NCI-H82 (cell line): ENCODE results near the gene ACTR10.

Experiments used
- DNase-seq: peaks from one replicate; lab custom pipeline; 2025; lab: John Stamatoyannopoulos, UW

Gene ACTR10

DNA sequence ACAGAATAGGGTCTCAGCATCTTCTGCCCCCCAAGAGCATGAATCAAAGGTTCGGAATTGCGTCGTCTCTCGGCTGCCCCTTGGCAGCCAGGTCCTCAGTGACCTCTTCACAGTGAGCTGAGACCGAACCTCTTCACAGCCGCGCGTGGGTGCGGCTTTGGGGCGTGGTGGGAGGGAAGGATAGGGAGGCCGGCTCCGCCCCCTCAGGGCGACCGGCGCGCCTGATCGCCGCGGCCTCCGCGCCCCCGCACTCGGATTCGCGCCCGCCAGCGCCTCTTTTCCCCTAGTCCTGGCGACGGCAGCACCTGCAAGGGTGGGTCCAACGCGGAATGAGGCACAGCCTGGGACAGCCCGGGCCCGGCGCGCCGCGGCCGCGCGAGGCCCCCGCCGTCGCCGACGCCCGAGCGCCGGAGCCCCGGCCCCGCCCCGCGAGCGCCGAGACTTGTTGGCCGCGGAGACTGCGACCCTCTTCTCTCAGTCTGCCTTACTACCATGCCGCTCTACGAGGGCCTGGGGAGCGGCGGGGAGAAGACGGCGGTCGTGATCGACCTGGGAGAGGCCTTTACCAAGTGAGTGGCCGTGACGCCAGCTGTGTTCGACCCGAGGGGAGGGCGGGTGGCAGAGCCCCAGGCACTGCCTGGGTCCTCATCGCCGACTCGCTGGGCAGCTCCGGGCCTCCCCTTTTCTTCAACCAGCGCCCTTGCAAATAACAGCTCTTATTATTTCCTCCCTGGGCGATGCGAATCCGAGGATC, at the start of gene ACTR10:
Gene ACTR10 (plus strand): TSS at position 424 of the 754 bp plus-strand sequence. CDS start 69 bp downstream, at position 493.
- peak; percentile 100 for DNase-seq

DNA sequence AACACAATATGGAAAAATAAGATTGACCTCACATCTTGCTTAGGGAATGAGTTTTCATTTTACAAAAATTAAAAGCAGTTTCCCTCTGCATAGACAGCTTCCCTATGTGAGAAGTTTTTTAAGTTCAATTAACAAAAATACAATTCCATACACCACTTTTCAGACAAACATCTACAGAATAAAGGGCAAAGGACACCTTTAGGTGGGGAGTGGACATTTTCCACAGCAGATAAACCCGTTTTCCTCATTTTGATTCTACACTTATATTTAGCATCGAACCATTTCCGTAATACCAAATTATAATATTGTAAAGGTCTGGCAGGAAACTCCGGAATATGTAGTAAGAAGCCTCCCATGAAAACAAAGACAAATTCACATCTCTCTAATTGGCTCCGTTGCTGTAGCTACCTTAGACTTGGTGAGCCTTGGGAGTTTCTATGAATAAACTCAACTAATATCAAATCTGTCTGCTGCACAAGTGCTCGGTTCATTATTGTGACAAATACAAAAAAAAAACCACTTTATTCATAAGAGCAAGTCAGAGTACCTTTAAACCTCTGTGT, 49.6 kb upstream of the ACTR10 start:
- no peak for DNase-seq

DNA sequence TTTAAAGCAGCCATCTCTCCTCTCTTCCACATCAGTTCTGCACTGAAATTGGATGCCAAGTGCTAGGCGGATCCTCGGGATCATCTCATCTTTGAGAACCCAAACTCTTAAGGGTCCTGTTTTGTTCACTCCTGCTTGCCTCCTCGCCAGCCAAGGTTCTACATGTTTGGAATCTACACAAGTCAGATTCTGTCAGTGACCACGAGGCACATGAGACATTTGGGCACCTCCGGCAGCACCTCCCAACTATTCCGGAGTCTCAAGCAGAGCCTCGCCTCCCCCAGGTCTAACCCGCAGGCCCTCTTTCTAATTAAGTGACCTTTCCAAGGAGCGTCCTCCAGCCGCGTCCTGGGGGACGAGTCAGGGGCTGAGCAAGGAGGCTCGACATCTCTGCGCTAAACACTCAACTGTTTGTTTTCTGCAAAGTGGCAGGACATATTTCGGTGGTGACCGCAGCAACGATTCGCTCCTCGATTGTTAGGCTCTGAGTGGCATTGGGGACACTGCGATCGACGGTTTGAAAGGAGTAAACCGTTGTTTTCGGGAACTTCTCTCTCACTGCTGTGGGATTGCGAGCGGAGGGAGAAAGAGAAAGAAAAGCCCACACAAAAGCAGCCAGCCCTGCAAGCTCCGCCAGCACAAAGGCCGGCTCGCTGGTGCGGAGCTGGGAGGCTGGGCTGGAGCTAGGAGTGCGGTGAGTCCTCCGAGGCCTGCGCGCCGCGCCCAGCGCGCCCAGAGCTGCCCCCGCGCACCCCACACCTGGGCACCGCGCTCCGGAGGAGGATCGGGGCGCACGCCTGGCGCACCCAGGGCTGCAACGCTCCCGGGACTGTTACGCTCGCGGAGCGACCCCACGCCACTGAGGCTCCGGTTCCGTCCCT, 48.6 kb upstream of the ACTR10 start:
- peak; percentile 88 for DNase-seq

DNA sequence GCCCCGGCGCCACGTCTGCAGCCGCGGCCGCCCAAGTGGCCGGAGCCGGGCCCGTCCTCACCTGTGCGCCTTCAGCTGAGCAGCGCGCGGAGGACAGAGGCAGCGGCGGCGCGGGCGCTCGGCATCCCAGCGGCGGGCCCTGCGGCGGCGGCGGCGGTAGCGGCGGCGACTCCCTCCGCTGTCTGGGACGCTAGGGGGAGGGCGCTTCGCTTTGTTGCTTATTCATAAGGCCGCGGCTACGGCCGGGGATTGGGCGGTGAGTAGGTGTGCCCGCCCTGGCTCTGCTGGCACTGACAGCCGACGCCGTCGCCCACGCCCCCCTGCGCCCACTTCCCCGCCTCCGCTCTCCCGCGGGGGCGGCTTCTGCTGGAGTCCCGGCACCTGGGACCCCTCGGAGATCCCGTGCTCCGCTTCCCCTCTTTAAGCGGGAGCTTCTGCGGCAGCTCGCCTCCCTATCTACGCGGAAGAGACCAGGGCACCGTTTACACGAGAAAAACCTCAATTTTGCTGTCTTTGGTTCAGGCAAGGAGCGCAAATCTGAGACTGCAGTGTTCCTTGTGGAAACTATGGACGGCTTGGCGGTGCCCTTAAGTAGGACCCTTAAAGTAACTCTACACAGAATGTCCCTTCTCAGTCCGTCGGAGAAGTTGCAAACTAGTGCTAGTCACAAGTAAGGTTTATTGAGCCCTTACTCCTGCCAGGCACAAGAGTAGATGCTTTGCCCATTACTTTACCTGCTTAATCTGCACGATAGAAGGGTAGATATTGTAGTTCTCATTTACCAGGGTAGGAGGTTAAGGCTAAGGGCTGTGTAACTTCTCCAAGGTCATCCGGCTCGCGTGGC, 47.7 kb upstream of the ACTR10 start, which contains the start of gene ARMH4:
Gene ARMH4 (minus strand): TSS at position 200 of the 844 bp plus-strand sequence. CDS start 12,855 bp downstream, outside the sequence.
- DNase-seq: peak; percentile 100

DNA sequence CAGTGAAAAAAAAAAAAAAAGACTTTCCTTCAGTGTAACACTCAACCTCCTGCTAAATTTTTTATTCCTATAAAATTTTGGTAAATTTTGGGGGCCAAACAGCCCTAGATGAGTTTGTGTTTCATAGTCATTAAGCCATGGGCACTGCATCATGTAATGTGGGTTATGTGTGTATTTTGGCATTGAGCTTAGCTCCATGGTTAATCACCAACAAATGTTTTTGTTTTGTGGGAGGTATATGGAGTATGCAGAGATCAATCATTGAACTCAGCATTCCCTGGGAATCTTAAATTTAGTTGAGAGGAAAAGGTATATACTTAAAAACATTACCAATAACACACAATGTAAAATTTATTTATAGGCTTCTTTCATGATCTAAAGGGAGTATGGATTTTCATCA, 39.4 kb upstream of the ACTR10 start:
- DNase-seq: no peak

DNA sequence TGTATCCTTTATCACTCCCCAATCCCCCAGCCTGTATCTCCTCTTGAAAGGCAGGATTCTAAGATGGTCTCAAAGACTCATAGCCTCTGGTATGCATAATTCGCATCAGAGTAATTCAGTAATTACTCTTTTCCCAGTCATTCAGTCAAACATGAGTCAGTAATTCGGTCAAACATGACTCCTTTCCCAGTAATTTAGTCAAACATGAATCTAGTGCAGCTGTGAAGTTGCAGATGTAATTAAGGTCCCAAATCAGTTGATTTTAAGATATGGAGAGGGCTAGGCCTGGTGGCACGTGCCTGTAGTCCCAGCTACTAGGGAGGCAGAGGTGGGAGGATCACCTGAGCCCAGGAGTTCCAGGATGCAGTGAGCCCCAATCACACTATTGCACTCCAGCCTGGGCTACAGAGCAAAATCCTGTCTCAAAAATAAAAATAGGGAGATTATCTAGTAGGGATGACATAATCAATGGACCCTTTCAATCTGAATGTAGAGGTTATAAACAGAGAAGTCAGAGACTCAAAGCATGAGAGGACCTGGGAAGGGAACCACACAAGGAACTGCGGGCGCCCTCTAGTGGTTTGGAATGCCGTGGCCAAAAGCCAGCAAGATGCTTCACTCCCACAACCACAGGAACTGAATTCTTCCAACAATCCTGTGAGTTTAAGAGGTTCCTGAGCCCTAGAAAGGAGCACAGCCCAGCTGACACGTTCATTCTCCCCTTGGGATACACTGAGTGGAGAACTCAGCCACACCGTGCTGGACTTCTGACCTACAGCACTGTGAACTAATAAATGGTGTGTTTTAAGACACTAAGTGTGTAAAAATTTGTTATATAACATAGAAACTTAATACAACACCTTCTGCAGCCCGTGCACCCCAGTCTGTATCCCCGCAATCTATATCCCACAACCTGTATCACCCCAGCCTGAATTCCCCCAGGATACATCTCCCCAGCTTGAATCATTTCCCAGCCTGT, 33.7 kb upstream of the ACTR10 start:
- peak; percentile 100 for DNase-seq

DNA sequence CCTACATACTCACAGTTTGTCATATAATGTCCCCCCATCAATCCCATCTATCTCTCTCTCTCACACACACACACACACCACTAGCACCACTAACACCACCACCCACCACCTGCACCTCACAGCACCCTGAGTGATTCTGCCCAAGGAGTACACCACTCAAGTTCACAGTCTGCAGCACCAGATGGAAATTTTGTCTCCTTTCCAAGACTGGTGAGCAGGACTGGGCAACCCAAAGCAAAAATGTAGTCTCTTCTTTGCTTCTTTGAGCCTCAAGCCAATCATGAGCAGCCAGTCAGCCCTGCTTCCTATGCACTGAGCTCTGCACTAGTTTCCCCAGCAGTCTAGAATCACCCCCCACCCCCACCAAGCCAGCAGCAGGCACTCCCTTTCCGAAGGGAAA, 32.9 kb upstream of the ACTR10 start:
- DNase-seq: no peak

DNA sequence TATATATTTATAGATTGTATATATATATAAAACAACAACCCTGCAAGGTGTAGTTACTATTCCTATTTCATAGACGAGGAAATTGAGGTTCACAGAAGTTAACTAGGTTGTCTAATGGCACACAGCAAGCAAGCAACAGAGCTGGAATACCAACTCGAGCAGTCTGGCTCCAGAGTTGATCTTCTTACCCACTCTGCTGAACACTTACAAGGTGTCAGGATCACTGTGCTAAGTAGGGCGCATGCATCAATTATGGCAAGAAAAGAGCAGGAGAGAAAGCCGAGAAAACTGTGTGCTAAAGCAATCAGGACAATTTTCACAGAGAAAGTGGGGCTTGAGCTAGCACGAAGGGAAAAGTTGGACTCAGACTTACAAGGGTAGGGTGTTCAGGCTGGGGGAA, 32.1 kb upstream of the ACTR10 start:
- peak; percentile 62 for DNase-seq

DNA sequence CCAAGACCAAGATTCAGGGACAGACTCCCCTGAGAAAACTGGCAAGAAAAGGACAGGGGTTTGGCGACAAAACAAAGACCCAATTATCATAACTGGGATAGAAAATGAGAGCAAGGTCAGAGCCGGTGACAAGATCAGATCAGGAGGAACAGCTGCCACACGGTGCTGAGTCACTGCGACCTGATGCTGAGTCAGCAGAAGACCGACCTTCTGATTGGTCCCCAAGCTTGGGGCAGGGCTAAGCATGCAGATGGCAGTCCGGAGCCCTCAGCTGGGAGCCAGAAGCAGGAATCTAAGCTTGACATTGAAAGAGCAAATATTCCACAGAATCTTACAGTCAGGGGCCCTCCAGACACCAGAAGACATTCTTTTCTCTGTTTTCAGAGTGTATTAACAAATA, 28.9 kb upstream of the ACTR10 start:
- peak; percentile 100 for DNase-seq

DNA sequence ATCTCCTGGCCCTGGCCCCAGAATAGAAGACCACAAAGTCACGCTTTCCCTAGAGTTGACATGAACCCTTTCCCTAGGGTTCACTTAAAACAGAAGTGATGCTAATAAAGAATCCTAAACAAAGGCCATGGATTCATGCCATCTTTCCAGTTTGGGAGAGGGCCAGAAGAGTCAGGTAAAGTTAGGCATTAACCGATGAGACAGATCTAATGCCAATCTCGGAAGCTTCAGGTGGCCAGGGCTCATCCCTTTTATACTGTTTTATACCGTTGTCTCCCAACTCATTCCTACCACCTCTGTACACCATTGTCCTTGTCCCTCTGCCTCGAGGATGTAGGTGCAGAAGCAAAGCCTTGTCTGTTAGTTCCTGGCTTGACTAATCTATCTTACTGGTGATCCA, 22.8 kb upstream of the ACTR10 start:
- DNase-seq: no peak

DNA sequence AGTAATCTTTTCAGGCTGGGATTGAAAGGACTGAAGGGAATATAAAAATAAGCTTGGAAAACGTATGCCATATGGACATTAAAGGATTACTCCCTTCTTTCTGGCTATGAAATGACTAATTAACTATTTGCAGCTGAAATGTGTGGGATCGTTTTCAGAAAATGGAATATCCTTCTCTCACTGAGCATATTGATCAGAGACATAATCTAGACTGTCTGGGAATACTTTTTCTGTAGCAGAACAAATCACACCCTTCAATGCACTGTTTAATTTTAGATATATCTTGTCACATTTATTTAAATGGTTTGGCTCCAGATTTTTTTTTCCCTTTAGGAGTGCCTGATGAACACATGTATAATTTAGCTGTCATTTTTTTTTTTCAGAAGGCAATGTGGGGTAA, 10.8 kb upstream of the ACTR10 start:
- peak; percentile 92 for DNase-seq

DNA sequence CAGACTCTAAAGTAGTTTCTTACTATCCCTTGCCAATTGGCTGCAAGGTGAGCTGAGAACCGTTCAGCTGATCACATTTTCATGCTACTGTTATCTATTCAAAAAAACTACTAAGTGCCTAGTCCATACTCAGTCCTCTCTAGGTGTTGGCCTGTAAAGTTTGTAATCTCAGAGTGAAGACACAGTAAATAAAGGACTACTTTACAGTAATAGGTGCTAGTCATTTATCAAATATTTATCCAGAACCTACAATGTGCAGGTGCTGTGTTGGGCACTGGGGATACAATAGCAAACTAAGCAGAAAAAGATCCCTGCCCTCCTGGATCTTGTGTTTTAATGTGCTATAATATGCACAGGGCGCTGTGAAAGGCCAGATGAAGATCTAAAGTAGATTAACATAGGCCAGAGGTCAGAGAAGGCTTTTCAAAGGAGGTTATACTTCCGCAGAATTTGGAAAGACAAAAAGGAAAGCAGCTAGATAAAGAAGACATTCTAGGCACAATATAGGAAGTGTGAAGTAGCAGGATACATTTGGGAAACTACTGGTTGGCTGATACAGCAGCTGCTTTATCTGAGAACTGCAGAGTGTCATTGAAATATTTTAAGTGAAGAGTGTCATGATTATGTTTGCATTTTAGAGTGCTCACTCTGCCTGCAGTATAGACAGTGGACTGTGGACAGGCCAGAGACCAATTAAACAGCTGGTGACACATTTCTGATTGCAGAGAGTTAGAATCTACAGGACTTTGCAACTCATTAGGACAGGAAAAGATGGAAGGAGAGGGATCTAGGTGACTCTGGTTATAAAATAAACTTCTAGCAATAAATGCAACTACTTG, 8.0 kb upstream of the ACTR10 start:
- peak; percentile 73 for DNase-seq

DNA sequence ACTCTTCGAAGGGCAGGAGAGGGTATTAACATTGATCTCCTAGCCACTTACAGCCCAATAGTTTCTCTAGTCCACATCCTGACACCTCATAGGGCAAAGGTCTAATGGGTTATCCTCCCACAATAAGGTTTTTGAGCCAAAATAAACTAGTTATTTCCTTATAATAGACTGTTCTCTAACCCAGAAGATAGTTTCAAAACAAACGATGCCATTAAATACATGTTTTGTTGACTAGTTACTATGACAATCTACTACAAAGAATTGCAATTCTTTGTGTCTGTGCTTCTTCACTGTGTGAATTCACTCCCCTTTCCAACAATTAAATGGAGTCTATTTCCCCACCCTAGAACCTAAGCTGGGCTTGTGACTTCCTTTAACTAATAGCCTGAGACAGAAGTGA, 6.4 kb upstream of the ACTR10 start:
- DNase-seq: no peak

DNA sequence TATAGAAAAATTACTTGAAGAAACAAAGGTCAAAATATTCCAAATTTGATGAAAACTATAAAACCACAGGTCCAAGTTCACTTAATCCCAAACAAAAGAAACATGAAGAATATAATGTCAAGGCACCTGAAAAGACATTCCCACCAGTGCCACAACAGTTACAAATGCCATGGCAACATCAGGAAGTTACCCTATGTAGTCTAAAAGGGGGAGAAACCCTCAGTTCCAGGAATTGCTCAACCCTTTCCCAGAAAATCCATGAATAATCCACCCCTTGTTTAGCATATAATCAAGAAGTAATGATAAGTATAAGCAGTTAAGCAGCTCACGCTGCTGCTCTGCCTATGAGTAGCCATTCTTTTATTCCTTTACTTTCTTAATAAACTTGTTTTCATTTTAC, 3.8 kb upstream of the ACTR10 start:
- no peak for DNase-seq

DNA sequence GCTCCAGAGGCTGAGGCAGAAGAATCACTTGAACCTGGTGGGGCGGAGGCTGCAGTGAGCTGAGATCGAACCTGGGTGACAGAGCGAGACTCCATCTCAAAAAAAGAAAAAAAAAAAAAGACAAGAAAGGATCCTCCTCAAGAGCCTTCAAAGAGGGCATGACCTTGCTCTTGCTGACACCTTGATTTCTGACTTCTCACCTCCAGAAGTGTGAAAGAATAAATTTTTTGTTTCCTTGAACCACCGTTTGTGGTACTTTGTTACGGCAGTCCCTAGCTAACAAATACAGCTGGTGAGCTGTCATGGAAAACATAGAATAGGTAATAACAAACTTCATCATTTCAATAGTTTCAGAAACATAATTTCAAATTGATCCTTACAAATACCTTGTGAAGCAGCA, 1.9 kb upstream of the ACTR10 start:
- no peak for DNase-seq

DNA sequence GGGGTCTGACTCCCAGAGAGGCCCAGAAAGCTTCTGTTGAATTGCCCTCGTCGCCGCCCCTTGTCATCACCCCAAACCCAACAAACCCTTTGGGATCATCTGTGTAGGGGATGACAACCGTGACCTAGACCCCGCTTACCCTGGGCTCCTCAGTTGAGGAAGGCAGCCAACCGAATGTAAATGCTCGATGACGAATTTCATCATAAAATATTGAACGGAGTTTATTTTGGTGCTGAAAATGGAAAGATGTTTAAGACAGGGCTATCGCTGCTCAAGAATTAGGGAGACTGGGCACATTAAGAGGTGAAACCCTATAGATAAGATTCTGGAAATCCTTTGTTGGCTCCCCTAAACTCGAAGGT, 512 bp downstream of the ACTR10 start:
- no peak for DNase-seq

DNA sequence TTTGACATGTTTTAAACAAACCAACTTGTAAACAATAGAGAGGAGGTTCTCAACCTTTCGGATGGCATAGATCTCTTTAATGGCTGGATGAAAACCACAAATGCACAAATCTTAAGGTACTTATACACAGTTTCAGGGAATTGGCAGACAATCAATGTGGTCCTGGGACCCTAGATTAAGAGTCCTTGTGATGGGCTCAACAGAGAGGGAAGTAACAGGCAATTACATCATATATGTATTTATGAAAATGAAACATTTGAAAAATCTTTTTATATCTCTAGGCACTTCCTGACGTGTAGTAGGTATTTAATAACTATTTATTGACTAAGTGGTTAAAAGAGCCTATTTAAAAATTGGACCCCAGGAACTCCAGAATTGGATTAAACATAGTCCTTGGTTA, 897 bp downstream of the ACTR10 start:
- DNase-seq: peak; percentile 78

DNA sequence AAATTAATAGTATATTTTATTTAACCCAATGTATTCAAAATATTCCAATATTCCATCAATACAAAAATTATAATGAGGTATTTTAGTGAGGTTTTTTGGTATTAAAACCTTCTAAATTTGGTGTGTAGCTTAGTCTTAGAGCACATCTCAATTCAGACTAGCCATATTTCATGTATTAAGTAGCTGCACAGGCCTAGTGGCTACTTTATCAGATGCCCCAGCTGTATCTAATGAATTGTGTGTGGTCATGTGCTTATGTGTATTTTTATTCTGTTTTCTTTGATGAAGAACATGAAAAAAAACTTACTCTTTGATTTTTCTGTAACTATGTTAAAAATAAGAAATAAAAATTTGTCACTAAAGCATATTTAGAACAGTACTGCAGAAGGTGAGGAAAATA, 13.2 kb downstream of the ACTR10 start:
- no peak for DNase-seq

DNA sequence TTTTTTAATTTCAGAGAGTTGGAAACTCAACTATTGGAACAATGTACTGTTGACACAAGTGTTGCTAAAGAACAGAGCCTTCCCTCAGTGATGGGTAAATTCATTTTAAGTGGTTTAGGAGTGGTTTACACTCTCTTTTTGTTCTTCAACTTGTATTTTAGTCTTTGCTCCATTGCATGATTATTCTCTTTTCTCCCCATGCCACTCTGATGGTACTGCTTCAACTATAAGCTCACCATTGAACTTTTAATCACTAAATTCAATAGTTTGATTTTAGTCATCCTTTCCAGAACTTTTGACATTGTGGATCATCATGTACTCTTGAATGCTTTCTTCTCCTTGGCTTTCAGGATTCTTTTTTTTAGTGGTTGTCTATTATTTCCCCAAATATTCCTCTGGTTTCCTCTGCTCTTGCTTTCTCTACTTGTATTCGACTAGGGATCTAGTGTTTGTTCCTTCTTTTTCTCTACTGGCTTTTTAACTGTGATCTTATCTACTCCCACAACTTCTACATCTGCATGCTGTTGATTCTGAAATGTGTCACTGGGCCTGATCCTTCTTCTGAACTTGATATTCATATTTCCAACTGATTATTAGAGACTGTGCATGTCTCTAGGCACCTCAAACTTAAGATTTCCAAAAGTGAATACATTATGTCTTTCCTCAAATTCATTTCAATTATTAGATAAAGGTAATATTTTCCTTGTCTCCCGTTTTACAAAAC, 15.4 kb downstream of the ACTR10 start:
- DNase-seq: no peak
